AG04450 (cell line): ENCODE data around the gene MLLT10. TPM values are rescaled to one million over a fixed set of nuclear protein-coding genes. Genes with fewer than 3 reads are reported as not detected.

Source experiments
- CTCF ChIA-PET: fragments of 300-600, 350-600 bp; formaldehyde crosslinking; extraction: SDS; loops from one replicate; lab custom pipeline; 2022; ENCODE audit warnings: antibody characterized with exemption, inconsistent platforms; lab: Charles Lee
- POLR2A ChIA-PET: fragments of 350-600 bp; formaldehyde crosslinking; extraction: SDS; loops from one replicate; lab custom pipeline; 2021; ENCODE audit warnings: antibody characterized with exemption, inconsistent platforms; lab: Yijun Ruan, JAX
- DNase-seq: peaks from one replicate; pipeline ENCODE4 v3.0.0-alpha.2; 2011; ENCODE audit warnings: low read depth, low spot score
- H3K27ac ChIP-seq: one replicate; pipeline ENCODE4 v1.5.1; 2012; ENCODE audit warnings: low read depth, low read length, control low read depth
- H3K27me3 ChIP-seq: one replicate; pipeline ENCODE4 v1.6.0; 2012; ENCODE audit warnings: low read length; ENCODE audit not compliant: control insufficient read depth, insufficient read depth
- H3K4me3 ChIP-seq: 2 replicates; pipeline ENCODE4 v1.5.1; 2011; ENCODE audit warnings: mild to moderate bottlenecking, low read depth, low read length, control low read depth
- H3K9me3 ChIP-seq: 2 replicates; pipeline ENCODE4 v1.5.1; 2012; ENCODE audit warnings: low read length; ENCODE audit not compliant: control insufficient read depth, insufficient read depth
- polyA plus RNA-seq: library from polyadenylated mRNA; depleted of rRNA; stranded (reverse); fragments of >200 nt; gene quantifications from 2 replicates; pipeline ENCODE4 v1.2.3, GENCODE V29; 2011
- TF ChIP-seq, protein P1 (sequence below): IDR thresholded peaks from 2 replicates; pipeline ENCODE4 v1.5.1; 2011; ENCODE audit warnings: low read depth, low read length, control low read depth, inconsistent platforms

MLLT10 gene
- polyA plus RNA-seq, 1 experiment, result 41.0 TPM

DNA sequence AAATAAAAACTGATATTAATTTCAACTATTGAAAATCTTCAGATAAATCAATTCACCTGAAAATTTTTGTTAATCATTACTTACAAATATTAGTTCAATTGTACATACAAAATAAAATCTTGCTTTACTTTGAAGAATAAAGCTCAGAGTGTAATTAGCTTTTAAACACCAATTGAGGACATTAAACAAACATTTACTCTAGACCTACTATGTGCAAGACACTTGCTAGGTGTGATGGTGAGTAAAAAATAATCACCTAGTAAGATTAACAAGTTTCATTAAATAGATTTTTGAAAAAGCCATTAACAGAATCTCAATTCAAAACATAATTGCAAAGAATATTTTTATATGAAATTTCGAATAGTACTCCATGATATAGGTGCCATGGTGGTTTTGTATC lies 3.9 kb upstream of the MLLT10 start:
- Histone ChIP-seq H3K4me3 (no peak overlapping the region), H3K9me3 (no peaks in the 10 kb centered on the region; the same call in 1 of the 2 replicates), H3K27me3 (no peaks in the 10 kb centered on the region), H3K27ac (no peak overlapping the region)
- POLR2A ChIA-PET, result no interaction called here
- no peak for DNase-seq
- TF ChIP-seq, protein P1, sequence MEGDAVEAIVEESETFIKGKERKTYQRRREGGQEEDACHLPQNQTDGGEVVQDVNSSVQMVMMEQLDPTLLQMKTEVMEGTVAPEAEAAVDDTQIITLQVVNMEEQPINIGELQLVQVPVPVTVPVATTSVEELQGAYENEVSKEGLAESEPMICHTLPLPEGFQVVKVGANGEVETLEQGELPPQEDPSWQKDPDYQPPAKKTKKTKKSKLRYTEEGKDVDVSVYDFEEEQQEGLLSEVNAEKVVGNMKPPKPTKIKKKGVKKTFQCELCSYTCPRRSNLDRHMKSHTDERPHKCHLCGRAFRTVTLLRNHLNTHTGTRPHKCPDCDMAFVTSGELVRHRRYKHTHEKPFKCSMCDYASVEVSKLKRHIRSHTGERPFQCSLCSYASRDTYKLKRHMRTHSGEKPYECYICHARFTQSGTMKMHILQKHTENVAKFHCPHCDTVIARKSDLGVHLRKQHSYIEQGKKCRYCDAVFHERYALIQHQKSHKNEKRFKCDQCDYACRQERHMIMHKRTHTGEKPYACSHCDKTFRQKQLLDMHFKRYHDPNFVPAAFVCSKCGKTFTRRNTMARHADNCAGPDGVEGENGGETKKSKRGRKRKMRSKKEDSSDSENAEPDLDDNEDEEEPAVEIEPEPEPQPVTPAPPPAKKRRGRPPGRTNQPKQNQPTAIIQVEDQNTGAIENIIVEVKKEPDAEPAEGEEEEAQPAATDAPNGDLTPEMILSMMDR, result no peak
- CTCF ChIA-PET, result interaction anchor here (1.0 kb wide), 2 partner anchors 34 to 202 kb away, joined by 3 read pairs; no protein-coding TSS in a partner anchor

DNA sequence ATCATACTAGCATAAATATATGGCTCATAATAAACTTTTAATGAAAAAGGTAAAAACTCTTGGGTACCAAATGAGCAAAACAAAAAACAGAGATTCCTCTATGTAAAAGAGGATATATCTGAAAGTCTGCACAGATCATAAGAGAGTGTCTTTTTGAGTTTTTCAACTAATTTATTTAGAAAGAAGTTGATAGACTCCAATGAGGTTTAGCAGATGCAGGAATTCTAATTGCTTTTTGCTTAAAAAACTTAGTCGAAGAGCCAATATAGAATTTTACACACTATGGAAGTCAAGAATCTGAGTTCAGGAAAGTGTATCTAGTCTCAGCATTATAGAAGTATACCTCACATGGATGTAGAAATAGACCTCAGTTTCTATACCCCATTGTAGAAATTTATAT lies 3.4 kb upstream of the MLLT10 start:
- Histone ChIP-seq H3K4me3 (no peak overlapping the region), H3K27ac (no peak overlapping the region), H3K27me3 (no peaks in the 10 kb centered on the region), H3K9me3 (no peaks in the 10 kb centered on the region; the same call in 1 of the 2 replicates)
- TF ChIP-seq, protein P1, result no peak
- POLR2A ChIA-PET, result no interaction called here
- no peak for DNase-seq
- CTCF ChIA-PET, result interaction anchor here (1.0 kb wide), 2 partner anchors 35 to 201 kb away, joined by 3 read pairs; no protein-coding TSS in a partner anchor

DNA sequence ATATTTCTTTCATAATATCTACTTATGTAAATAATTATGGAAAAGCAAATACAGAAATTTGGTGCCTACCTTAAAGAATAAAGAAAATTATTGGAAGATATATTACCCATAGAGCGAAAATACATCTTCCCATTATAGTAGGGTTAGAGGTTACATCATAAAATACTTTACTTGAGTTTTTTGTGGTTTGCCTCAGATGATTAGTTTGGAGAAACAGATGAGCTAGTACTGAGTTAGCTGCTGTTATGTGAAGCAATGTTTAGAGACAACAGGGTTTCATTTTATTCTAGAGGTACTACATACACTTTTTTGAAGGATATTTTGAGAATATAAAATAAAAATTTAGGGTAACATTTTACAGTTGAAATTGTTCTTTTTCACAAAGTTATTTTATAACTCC lies 2.9 kb upstream of the MLLT10 start:
- H3K4me3 ChIP-seq, result no peak overlapping the region
- H3K27me3 ChIP-seq, result no peaks in the 10 kb centered on the region
- H3K27ac ChIP-seq, result no peak overlapping the region
- H3K9me3 ChIP-seq, result no peaks in the 10 kb centered on the region; the same call in 1 of the 2 replicates
- CTCF ChIA-PET, result no interaction called here
- TF ChIP-seq, protein P1, result no peak
- DNase-seq, result no peak
- POLR2A ChIA-PET, result no interaction called here

DNA sequence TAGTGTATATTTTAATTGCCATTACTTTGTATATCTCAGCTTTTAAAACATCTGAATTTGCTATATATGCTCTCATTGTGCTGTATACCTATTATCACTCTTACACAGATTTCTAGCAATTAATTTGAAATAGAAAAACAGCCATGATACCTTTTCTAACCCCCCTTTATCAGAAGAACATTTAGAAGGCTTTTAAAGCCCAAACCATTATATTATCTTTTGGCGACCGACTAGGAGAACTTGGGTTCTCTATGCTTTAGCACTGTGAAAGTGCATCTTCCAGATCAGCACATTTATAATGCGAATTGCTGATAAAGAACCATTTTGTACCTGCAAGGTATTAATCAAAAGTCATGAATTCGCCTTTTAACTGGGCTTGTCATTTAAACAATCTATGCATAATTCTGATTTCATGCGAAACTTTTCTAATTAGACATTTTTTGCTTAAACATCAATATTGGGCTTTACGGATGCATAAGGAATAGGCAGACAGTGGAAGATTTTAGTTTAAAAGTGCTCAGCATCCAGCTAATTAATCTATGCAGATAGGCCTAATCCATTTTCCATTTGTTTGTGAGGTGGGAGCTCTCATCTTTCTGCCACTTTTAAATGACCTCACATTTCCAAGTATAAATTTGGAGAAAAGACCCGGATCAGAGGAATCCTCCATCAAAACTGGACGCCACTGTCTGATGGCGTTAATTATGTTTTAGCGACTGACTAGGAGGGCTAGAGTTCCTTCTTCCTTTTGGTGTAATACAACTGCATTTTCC lies 1.2 kb upstream of the MLLT10 start:
- Histone ChIP-seq H3K9me3 (no peaks in the 10 kb centered on the region; the same call in 1 of the 2 replicates), H3K27me3 (no peaks in the 10 kb centered on the region), H3K27ac (peak overlapping the region; percentile 73), H3K4me3 (peak overlapping the region; percentile 66)
- TF ChIP-seq, protein P1, result no peak
- POLR2A ChIA-PET, result interaction anchor here (0.6 kb wide), 1 partner anchor 14 kb away, joined by 4 read pairs; no protein-coding TSS in a partner anchor
- no peak for DNase-seq
- CTCF ChIA-PET, result interaction anchor here (1.1 to 1.6 kb wide), 3 partner anchors 17 to 254 kb away, joined by 3 to 4 read pairs (median 3); no protein-coding TSS in a partner anchor

DNA sequence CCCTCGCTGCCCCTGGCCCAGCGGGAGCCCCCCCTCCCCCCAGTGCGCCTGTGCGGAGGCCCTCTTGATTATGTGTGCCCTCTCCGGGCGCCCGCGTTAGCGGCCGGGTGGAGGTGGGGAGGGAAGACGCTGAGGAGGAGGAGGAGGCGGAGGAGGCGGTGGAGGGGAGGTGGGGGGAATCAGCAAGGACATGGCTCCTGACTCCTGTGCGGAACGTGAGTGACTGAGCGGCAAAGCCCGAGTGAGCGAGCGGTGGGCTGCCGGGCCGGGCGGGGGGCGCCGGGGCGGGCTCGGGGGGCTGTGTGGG lies 201 bp downstream of the MLLT10 start:
- Histone ChIP-seq H3K27ac (no peak overlapping the region), H3K4me3 (peak overlapping the region; percentile 78), H3K9me3 (no peaks in the 10 kb centered on the region; the same call in 1 of the 2 replicates), H3K27me3 (no peaks in the 10 kb centered on the region)
- POLR2A ChIA-PET, result interaction anchor here (0.7 kb wide), 1 partner anchor 178 kb away, joined by 4 read pairs; no protein-coding TSS in a partner anchor
- CTCF ChIA-PET, result no interaction called here
- TF ChIP-seq, protein P1, result no peak
- no peak for DNase-seq
